GM10266 (cell line): ENCODE measurements around the gene FCHO2.

Experiments used
- DNase-seq: peaks from one replicate; pipeline ENCODE4 v3.0.0; 2012; ENCODE audit errors: extremely low spot score
- TF ChIP-seq, protein P1 (sequence below): IDR thresholded peaks from 2 replicates; pipeline ENCODE4 v1.5.1; 2012; ENCODE audit warnings: mild to moderate bottlenecking, low read depth; ENCODE audit not compliant: control insufficient read depth, insufficient read depth; ENCODE audit errors: missing control alignments

The FCHO2 gene

GRCh38 chr5:73110190-73110589, 154.3 kb downstream of the FCHO2 start:
- no peak for DNase-seq
- TF ChIP-seq, protein P1, sequence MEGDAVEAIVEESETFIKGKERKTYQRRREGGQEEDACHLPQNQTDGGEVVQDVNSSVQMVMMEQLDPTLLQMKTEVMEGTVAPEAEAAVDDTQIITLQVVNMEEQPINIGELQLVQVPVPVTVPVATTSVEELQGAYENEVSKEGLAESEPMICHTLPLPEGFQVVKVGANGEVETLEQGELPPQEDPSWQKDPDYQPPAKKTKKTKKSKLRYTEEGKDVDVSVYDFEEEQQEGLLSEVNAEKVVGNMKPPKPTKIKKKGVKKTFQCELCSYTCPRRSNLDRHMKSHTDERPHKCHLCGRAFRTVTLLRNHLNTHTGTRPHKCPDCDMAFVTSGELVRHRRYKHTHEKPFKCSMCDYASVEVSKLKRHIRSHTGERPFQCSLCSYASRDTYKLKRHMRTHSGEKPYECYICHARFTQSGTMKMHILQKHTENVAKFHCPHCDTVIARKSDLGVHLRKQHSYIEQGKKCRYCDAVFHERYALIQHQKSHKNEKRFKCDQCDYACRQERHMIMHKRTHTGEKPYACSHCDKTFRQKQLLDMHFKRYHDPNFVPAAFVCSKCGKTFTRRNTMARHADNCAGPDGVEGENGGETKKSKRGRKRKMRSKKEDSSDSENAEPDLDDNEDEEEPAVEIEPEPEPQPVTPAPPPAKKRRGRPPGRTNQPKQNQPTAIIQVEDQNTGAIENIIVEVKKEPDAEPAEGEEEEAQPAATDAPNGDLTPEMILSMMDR, result no peak

GRCh38 chr5:73111536-73111935, 155.7 kb downstream of the FCHO2 start:
- TF ChIP-seq, protein P1, result no peak

DNA sequence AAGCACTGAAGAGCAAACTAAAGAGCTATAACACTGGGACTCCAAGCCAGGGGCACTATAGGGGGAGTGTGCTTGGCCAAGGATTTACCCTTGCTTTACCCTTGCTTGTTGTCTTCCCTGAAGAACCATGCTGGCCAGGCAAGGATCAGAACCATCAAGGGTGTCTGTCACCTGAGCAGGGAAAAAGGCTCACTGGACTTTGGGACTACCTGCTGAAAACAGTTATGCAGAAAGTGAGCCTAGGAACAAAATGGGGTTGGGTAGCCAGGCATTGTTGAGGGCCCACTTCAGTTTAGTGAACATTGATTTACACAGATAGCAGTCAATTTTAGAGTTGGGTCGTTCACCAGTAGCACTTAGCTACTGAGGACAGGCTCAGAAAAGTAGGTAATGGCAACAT, 156.5 kb downstream of the FCHO2 start:
- TF ChIP-seq, protein P1, result no peak
- DNase-seq, result no peak

More at GRCh38 chr5:73111536-73111935, 155.7 kb downstream of the FCHO2 start:
- DNase-seq, result no peak

- TF ChIP-seq, protein P1, result no peak
- no peak for DNase-seq
Measured at GRCh38 chr5:73114044-73114688, 158.3 kb downstream of the FCHO2 start.

- DNase-seq, result no peak
- TF ChIP-seq, protein P1, result no peak
Measured at GRCh38 chr5:73115399-73116051, 159.7 kb downstream of the FCHO2 start.

GRCh38 chr5:73116506-73116905, 160.7 kb downstream of the FCHO2 start:
- DNase-seq, result no peak
- TF ChIP-seq, protein P1, result no peak

GRCh38 chr5:73117088-73117740, 161.4 kb downstream of the FCHO2 start:
- TF ChIP-seq, protein P1, result no peak
- no peak for DNase-seq
